ENCODE measurements around the gene PLEKHO2. TPM values are rescaled to one million over a fixed set of nuclear protein-coding genes. Genes with fewer than 3 reads are reported as not detected.
A peak's percentile ranks its signal among the peaks of the same experiment; 100 is the strongest.

The PLEKHO2 gene
- total RNA-seq, 1 donor from 2014 or later: 34.9 TPM

GRCh38 chr15:64883997-64884511 lies 42.3 kb downstream of the PLEKHO2 start:
- TF ChIP-seq POLR2AphosphoS5 (IDR thresholded peaks at IDR 0.05; ENCODE audit: insufficient read depth in 1 of 2, low read depth in 1 of 2) (peak; percentile 12 to 79), CTCF (IDR thresholded peaks at IDR 0.05) (no peak)
- Histone ChIP-seq H3K27ac (peak overlapping the region; percentile 71), H3K4me3 (no peak overlapping the region), H3K27me3 (no peaks in the 10 kb centered on the region), H3K9me3 (no peaks in the 10 kb centered on the region), H3K4me1 (peaks cover 24% of the 10 kb centered on the region), H3K36me3 (no peaks in the 10 kb centered on the region)
- intact Hi-C loops (cut with DNase I): no loop called here
- DNase-seq (ENCODE audit: extremely low spot score in 2 of 2): peak in 1 of 2 donors; percentile 90

GRCh38 chr15:64884679-64885078 lies 43.0 kb downstream of the PLEKHO2 start:
- no peak for DNase-seq (ENCODE audit: extremely low spot score in 2 of 2)
- H3K27me3 ChIP-seq: no peaks in the 10 kb centered on the region
- intact Hi-C loops (cut with DNase I): no loop called here
- H3K27ac ChIP-seq: no peak overlapping the region
- no peaks in the 10 kb centered on the region for H3K9me3 ChIP-seq
- H3K36me3 ChIP-seq: no peaks in the 10 kb centered on the region
- H3K4me1 ChIP-seq: peaks cover 24% of the 10 kb centered on the region
- TF ChIP-seq CTCF (IDR thresholded peaks at IDR 0.05) (no peak), POLR2A (IDR thresholded peaks at IDR 0.05) (no peak), POLR2AphosphoS5 (IDR thresholded peaks at IDR 0.05; ENCODE audit: insufficient read depth in 1 of 2, low read depth in 1 of 2) (no peak)
- H3K4me3 ChIP-seq: no peak overlapping the region

- TF ChIP-seq POLR2A (IDR thresholded peaks at IDR 0.05) (no peak), POLR2AphosphoS5 (IDR thresholded peaks at IDR 0.05; ENCODE audit: insufficient read depth in 1 of 2, low read depth in 1 of 2) (no peak)
- Histone ChIP-seq H3K27ac (no peak overlapping the region), H3K27me3 (no peaks in the 10 kb centered on the region), H3K36me3 (no peaks in the 10 kb centered on the region), H3K4me1 (peaks cover 22% of the 10 kb centered on the region), H3K9me3 (no peaks in the 10 kb centered on the region), H3K4me3 (no peak overlapping the region)
- intact Hi-C loops (cut with DNase I): no loop called here
- DNase-seq (ENCODE audit: extremely low spot score in 2 of 2): no peak
Observed at GRCh38 chr15:64888336-64888735, 46.6 kb downstream of the PLEKHO2 start.

GRCh38 chr15:64891561-64891960 lies 49.8 kb downstream of the PLEKHO2 start:
- intact Hi-C loops (cut with DNase I): no loop called here

GRCh38 chr15:64892847-64893403 lies 51.2 kb downstream of the PLEKHO2 start:
- H3K27ac ChIP-seq: peak overlapping the region; percentile 88
- peak overlapping the region in 1 of 2 donors; percentile 33 for H3K4me3 ChIP-seq
- peaks cover 49% of the 10 kb centered on the region for H3K4me1 ChIP-seq
- no peak for DNase-seq (ENCODE audit: extremely low spot score in 2 of 2)
- intact Hi-C loops (cut with DNase I): no loop called here
- no peaks in the 10 kb centered on the region for H3K27me3 ChIP-seq
- no peak for TF ChIP-seq POLR2A (IDR thresholded peaks at IDR 0.05)
- TF ChIP-seq CTCF (IDR thresholded peaks at IDR 0.05): no peak
- no peak for TF ChIP-seq POLR2AphosphoS5 (IDR thresholded peaks at IDR 0.05; ENCODE audit: insufficient read depth in 1 of 2, low read depth in 1 of 2)
- H3K9me3 ChIP-seq: no peaks in the 10 kb centered on the region
- no peaks in the 10 kb centered on the region for H3K36me3 ChIP-seq

More at GRCh38 chr15:64891561-64891960, 49.8 kb downstream of the PLEKHO2 start:
- no peak overlapping the region for H3K27ac ChIP-seq
- DNase-seq (ENCODE audit: extremely low spot score in 2 of 2): no peak
- H3K4me1 ChIP-seq: peaks cover 39% of the 10 kb centered on the region
- TF ChIP-seq POLR2AphosphoS5 (IDR thresholded peaks at IDR 0.05; ENCODE audit: insufficient read depth in 1 of 2, low read depth in 1 of 2): no peak
- no peak for TF ChIP-seq CTCF (IDR thresholded peaks at IDR 0.05)
- TF ChIP-seq POLR2A (IDR thresholded peaks at IDR 0.05): no peak
- H3K27me3 ChIP-seq: no peaks in the 10 kb centered on the region
- no peaks in the 10 kb centered on the region for H3K9me3 ChIP-seq
- no peak overlapping the region for H3K4me3 ChIP-seq
- no peaks in the 10 kb centered on the region for H3K36me3 ChIP-seq
